Measurements from ENCODE around the gene MND1. TPM values are rescaled to one million over a fixed set of nuclear protein-coding genes. Genes with fewer than 3 reads are reported as not detected.

The MND1 gene
- total RNA-seq, 2 experiments from 2014 or later: 0.42 TPM; not detected in 1

- intact Hi-C loops (cut with DNase I, micrococcal nuclease): loop anchor here in 1 of 2 experiments (5.0 kb wide), 1 partner anchor 51 kb away; no protein-coding TSS in a partner anchor
- Mint-ChIP-seq H3K27me3 (no peaks in the 10 kb centered on the region), H3K4me3 (no peak overlapping the region), H3K27ac (no peak overlapping the region), H3K9me3 (no peaks in the 10 kb centered on the region), H3K4me1 (ENCODE audit: low read depth) (peaks cover 5% of the 10 kb centered on the region), H3K36me3 (ENCODE audit: low read depth) (no peaks in the 10 kb centered on the region)
- no peak for ATAC-seq (ENCODE audit: poor library complexity)
- ChIA-PET CTCF (no interaction called here), POLR2A (no interaction called here)
- no peaks in the 10 kb centered on the region for H3K36me3 ChIP-seq (ENCODE audit: insufficient read depth, low read length)
- no peaks in the 10 kb centered on the region for H3K4me1 ChIP-seq (ENCODE audit: insufficient read depth, low read length)
- H3K4me3 ChIP-seq (ENCODE audit: low read length): no peak overlapping the region
- DNase-seq: no peak
- no peak for TF ChIP-seq CTCF (IDR thresholded peaks at IDR 0.05)
- no peak overlapping the region for H3K27ac ChIP-seq (ENCODE audit: low read depth in 1 of 2, low read length in 2 of 2)
- no peaks in the 10 kb centered on the region for H3K9me3 ChIP-seq (ENCODE audit: control insufficient read depth in 1 of 2, insufficient read depth in 1 of 2, low read length in 2 of 2)
- no peaks in the 10 kb centered on the region for H3K27me3 ChIP-seq (ENCODE audit: control insufficient read depth in 1 of 2, insufficient read depth in 2 of 2, low read length in 2 of 2)
These were observed 22.0 kb downstream of the MND1 start for GRCh38 chr4:153366486-153366885.

GRCh38 chr4:153367092-153367491 is 22.6 kb downstream of the MND1 start:
- ChIA-PET POLR2A (no interaction called here), CTCF (no interaction called here)
- Mint-ChIP-seq H3K27ac (no peak overlapping the region), H3K4me3 (no peak overlapping the region), H3K36me3 (ENCODE audit: low read depth) (no peaks in the 10 kb centered on the region), H3K4me1 (ENCODE audit: low read depth) (peaks cover 5% of the 10 kb centered on the region), H3K27me3 (no peaks in the 10 kb centered on the region), H3K9me3 (no peaks in the 10 kb centered on the region)
- H3K27ac ChIP-seq (ENCODE audit: low read depth in 1 of 2, low read length in 2 of 2): no peak overlapping the region
- H3K36me3 ChIP-seq (ENCODE audit: insufficient read depth, low read length): no peaks in the 10 kb centered on the region
- H3K27me3 ChIP-seq (ENCODE audit: control insufficient read depth in 1 of 2, insufficient read depth in 2 of 2, low read length in 2 of 2): no peaks in the 10 kb centered on the region
- DNase-seq (no peak), ATAC-seq (ENCODE audit: poor library complexity) (no peak)
- no peaks in the 10 kb centered on the region for H3K9me3 ChIP-seq (ENCODE audit: control insufficient read depth in 1 of 2, insufficient read depth in 1 of 2, low read length in 2 of 2)
- no peak for TF ChIP-seq CTCF (IDR thresholded peaks at IDR 0.05)
- no peak overlapping the region for H3K4me3 ChIP-seq (ENCODE audit: low read length)
- intact Hi-C loops (cut with DNase I, micrococcal nuclease): loop anchor here in 1 of 2 experiments (5.0 kb wide), 1 partner anchor 50 kb away; no protein-coding TSS in a partner anchor
- H3K4me1 ChIP-seq (ENCODE audit: insufficient read depth, low read length): no peaks in the 10 kb centered on the region

- H3K4me1 ChIP-seq (ENCODE audit: insufficient read depth, low read length): no peaks in the 10 kb centered on the region
- peaks cover 5% of the 10 kb centered on the region for H3K4me1 Mint-ChIP-seq (ENCODE audit: low read depth)
- peaks cover 5% of the 10 kb centered on the region for H3K9me3 Mint-ChIP-seq
- H3K36me3 ChIP-seq (ENCODE audit: insufficient read depth, low read length): no peaks in the 10 kb centered on the region
- DNase-seq: no peak
- H3K4me3 ChIP-seq (ENCODE audit: low read length): no peak overlapping the region
- peaks cover 0 to 6% of the 10 kb centered on the region in 2 experiments for H3K9me3 ChIP-seq (ENCODE audit: control insufficient read depth in 1 of 2, insufficient read depth in 1 of 2, low read length in 2 of 2)
- no peak for TF ChIP-seq CTCF (IDR thresholded peaks at IDR 0.05)
- ChIA-PET CTCF (no interaction called here), POLR2A (no interaction called here)
- no peaks in the 10 kb centered on the region for H3K36me3 Mint-ChIP-seq (ENCODE audit: low read depth)
- no peaks in the 10 kb centered on the region for H3K27me3 Mint-ChIP-seq
- H3K27me3 ChIP-seq (ENCODE audit: control insufficient read depth in 1 of 2, insufficient read depth in 2 of 2, low read length in 2 of 2): no peaks in the 10 kb centered on the region
- ATAC-seq (ENCODE audit: poor library complexity): no peak
- H3K27ac Mint-ChIP-seq: no peak overlapping the region
- no peak overlapping the region for H3K4me3 Mint-ChIP-seq
- H3K27ac ChIP-seq (ENCODE audit: low read depth in 1 of 2, low read length in 2 of 2): no peak overlapping the region
- intact Hi-C loops (cut with DNase I, micrococcal nuclease): loop anchor here in 1 of 2 experiments (5.0 kb wide), 1 partner anchor 48 kb away; no protein-coding TSS in a partner anchor
These were observed 24.5 kb downstream of the MND1 start for GRCh38 chr4:153369021-153369420.

Measured in CD4-positive, alpha-beta T cell (primary cell).